Vagina (tissue), 2 donors: ENCODE measurements around the gene STK32B. TPM values are rescaled to one million over a fixed set of nuclear protein-coding genes. Genes with fewer than 3 reads are reported as not detected.

Experiments used
- DNase-seq, 2 donors: peaks; one replicate each; pipeline ENCODE4 v3.0.0-alpha.2; 2017; ENCODE audit errors: extremely low spot score in 2 of 2
- H3K27ac ChIP-seq: fragments of 200-600 bp; sonication (generic); one replicate; pipeline ENCODE4 v1.5.1; 2019
- H3K27me3 ChIP-seq: fragments of 200-600 bp; sonication (generic); one replicate; pipeline ENCODE4 v1.5.1; 2019
- H3K36me3 ChIP-seq, 2 donors: fragments of 200-600 bp; sonication (generic); one replicate each; pipeline ENCODE4 v1.5.1; 2017 to 2019
- H3K4me1 ChIP-seq: fragments of 200-600 bp; sonication (generic); one replicate; pipeline ENCODE4 v1.5.1; 2019
- H3K4me3 ChIP-seq, 2 donors: fragments of 200-600 bp; sonication (generic); 1 replicate in 1 of 2; 2 replicates in 1 of 2; pipeline ENCODE4 v1.5.1; 2016 to 2019
- H3K9me3 ChIP-seq: fragments of 200-600 bp; sonication (generic); one replicate; pipeline ENCODE4 v1.5.1; 2019
- CTCF ChIP-seq, 3 experiments: fragments of 450-650 bp in 2 of 3; fragments of 200-600 bp in 1 of 3; sonication (generic) in 1 of 3; IDR thresholded peaks; one replicate each; pipeline ENCODE4 v1.5.1; 2017 to 2019; ENCODE audit warnings: antibody characterized with exemption in 3 of 3, mild to moderate bottlenecking in 2 of 3, moderate library complexity in 2 of 3
- POLR2A ChIP-seq, 2 donors: fragments of 450-650 bp; IDR thresholded peaks; one replicate each; pipeline ENCODE4 v1.6.1; 2017; ENCODE audit warnings: antibody characterized with exemption in 2 of 2, mild to moderate bottlenecking in 2 of 2, moderate library complexity in 2 of 2
- POLR2AphosphoS5 ChIP-seq, 2 donors: sonication (generic); formaldehyde crosslinking; IDR thresholded peaks; one replicate each; pipeline ENCODE4 v1.9.0; 2017; ENCODE audit warnings: antibody characterized with exemption in 2 of 2, mild to moderate bottlenecking in 2 of 2, low read depth in 1 of 2; ENCODE audit not compliant: insufficient read depth in 1 of 2
- intact Hi-C: fragments of 100-400 bp; cut with DNase I; formaldehyde crosslinking; loops from one replicate; pipeline ENCODE4 v1.15.1; 2023
- total RNA-seq: library from RNA; depleted of rRNA; stranded (reverse); fragments of >200 nt; gene quantifications from one replicate; pipeline ENCODE4 v1.2.3, GENCODE V29; 2016

Gene STK32B
- total RNA-seq, 1 donor from 2014 or later: 6.4 TPM

DNA sequence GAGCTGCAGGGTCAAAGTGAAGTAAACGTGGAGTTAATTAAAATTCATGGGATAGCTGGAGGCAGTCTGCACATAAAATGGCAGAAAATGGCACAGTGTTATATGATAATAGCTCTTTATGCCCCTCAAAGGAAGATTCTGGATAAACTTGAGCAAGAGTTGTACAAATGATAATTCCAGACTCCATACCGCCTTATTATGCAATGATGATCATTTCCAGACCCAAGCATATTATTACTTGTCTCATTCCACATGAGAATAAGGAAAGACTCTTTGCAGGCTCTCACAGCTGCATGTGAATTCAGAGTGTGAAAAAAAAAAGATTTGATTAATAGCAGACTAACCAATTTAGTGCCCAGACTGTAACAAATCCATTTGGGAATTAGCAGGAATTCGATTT lies 105.4 kb downstream of the STK32B start:
- TF ChIP-seq POLR2AphosphoS5 (IDR thresholded peaks at IDR 0.05; ENCODE audit: insufficient read depth in 1 of 2, low read depth in 1 of 2): no peak
- TF ChIP-seq POLR2A (IDR thresholded peaks at IDR 0.05): no peak
- no peak for TF ChIP-seq CTCF (IDR thresholded peaks at IDR 0.05)
- Histone ChIP-seq H3K27me3 (no peaks in the 10 kb centered on the region), H3K27ac (no peak overlapping the region), H3K9me3 (no peaks in the 10 kb centered on the region), H3K4me1 (no peaks in the 10 kb centered on the region), H3K36me3 (no peaks in the 10 kb centered on the region), H3K4me3 (no peak overlapping the region)
- no peak for DNase-seq
- intact Hi-C loops: no loop called here

GRCh38 chr4:5157791-5158770 lies 106.8 kb downstream of the STK32B start:
- Histone ChIP-seq H3K4me3 (no peak overlapping the region), H3K36me3 (no peaks in the 10 kb centered on the region), H3K9me3 (no peaks in the 10 kb centered on the region), H3K4me1 (no peaks in the 10 kb centered on the region), H3K27me3 (no peaks in the 10 kb centered on the region), H3K27ac (no peak overlapping the region)
- intact Hi-C loops: no loop called here
- peak; percentile 47 to 61 for DNase-seq
- no peak for TF ChIP-seq CTCF (IDR thresholded peaks at IDR 0.05)
- TF ChIP-seq POLR2A (IDR thresholded peaks at IDR 0.05): no peak
- TF ChIP-seq POLR2AphosphoS5 (IDR thresholded peaks at IDR 0.05; ENCODE audit: insufficient read depth in 1 of 2, low read depth in 1 of 2): no peak

DNA sequence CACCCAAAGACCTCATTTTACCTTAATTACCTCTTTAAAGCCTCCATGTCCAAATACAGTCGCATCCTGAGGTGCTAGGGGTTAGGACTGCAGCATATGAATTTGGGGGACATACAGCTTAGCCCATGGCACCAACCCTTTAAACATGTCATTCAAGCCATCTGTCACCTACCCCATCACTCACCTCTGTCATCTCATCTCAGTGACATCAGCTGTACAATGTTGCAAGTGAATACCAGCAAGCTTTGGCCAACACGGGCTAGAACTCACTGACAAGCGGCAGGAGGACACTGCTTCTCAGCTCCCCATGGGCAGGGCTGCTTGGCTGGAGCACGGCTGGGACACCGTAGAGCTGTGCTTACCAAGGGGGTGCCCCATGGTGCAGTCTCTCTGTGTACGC lies 107.5 kb downstream of the STK32B start:
- H3K27me3 ChIP-seq: no peaks in the 10 kb centered on the region
- no peak overlapping the region for H3K4me3 ChIP-seq
- intact Hi-C loops: no loop called here
- TF ChIP-seq POLR2A (IDR thresholded peaks at IDR 0.05) (no peak), CTCF (IDR thresholded peaks at IDR 0.05) (no peak), POLR2AphosphoS5 (IDR thresholded peaks at IDR 0.05; ENCODE audit: insufficient read depth in 1 of 2, low read depth in 1 of 2) (no peak)
- H3K4me1 ChIP-seq: no peaks in the 10 kb centered on the region
- no peak overlapping the region for H3K27ac ChIP-seq
- DNase-seq: peak; percentile 52 to 79
- H3K36me3 ChIP-seq: no peaks in the 10 kb centered on the region
- H3K9me3 ChIP-seq: no peaks in the 10 kb centered on the region

DNA sequence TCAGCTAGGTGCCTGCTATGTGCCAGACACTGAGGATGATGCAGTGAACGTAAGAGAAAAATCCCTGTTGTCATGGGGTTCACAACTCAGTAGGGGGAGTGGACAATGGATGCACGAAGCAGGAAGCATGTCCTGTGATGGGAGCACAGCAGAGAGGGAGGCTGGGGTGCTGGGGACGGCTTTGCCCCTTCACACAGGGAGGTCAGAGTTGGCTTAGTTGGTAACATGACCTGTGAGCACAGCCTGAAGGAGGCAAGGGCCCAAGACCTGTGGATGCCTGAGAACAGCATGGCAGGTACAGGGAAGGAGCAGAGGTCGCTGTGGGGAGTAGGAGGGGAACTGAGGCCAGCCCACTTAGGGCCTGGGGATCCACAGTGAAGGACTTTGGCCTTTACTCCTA lies 109.4 kb downstream of the STK32B start:
- peak in 1 of 2 donors; percentile 67 for DNase-seq
- H3K36me3 ChIP-seq: no peaks in the 10 kb centered on the region
- TF ChIP-seq POLR2A (IDR thresholded peaks at IDR 0.05) (no peak), CTCF (IDR thresholded peaks at IDR 0.05) (no peak), POLR2AphosphoS5 (IDR thresholded peaks at IDR 0.05; ENCODE audit: insufficient read depth in 1 of 2, low read depth in 1 of 2) (no peak)

More for the DNA sequence above, 109.4 kb downstream of the STK32B start:
- no peaks in the 10 kb centered on the region for H3K4me1 ChIP-seq
- no peak overlapping the region for H3K4me3 ChIP-seq
- no peaks in the 10 kb centered on the region for H3K27me3 ChIP-seq
- intact Hi-C loops: no loop called here
- H3K27ac ChIP-seq: no peak overlapping the region
- H3K9me3 ChIP-seq: no peaks in the 10 kb centered on the region
